Measurements from ENCODE around the gene KCNN1. TPM values are rescaled to one million over a fixed set of nuclear protein-coding genes. Genes with fewer than 3 reads are reported as not detected.

KCNN1 gene
- total and polyA plus RNA-seq, 2 experiments from 2014 or later: 2.2 to 29.8 TPM

DNA sequence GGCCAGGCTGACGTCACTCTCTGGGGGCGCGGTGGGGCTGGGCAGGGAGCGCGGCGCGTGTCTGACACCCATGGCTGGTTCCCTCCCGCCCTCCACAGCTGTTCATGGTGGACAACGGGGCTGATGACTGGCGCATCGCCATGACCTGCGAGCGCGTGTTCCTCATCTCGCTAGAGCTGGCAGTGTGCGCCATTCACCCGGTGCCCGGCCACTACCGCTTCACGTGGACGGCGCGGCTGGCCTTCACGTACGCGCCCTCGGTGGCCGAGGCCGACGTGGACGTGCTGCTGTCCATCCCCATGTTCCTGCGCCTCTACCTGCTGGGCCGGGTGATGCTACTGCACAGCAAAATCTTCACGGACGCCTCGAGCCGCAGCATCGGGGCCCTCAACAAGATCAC, 14.7 kb downstream of the KCNN1 start:
- no peak overlapping the region for H2AFZ ChIP-seq
- TF ChIP-seq, protein P1, sequence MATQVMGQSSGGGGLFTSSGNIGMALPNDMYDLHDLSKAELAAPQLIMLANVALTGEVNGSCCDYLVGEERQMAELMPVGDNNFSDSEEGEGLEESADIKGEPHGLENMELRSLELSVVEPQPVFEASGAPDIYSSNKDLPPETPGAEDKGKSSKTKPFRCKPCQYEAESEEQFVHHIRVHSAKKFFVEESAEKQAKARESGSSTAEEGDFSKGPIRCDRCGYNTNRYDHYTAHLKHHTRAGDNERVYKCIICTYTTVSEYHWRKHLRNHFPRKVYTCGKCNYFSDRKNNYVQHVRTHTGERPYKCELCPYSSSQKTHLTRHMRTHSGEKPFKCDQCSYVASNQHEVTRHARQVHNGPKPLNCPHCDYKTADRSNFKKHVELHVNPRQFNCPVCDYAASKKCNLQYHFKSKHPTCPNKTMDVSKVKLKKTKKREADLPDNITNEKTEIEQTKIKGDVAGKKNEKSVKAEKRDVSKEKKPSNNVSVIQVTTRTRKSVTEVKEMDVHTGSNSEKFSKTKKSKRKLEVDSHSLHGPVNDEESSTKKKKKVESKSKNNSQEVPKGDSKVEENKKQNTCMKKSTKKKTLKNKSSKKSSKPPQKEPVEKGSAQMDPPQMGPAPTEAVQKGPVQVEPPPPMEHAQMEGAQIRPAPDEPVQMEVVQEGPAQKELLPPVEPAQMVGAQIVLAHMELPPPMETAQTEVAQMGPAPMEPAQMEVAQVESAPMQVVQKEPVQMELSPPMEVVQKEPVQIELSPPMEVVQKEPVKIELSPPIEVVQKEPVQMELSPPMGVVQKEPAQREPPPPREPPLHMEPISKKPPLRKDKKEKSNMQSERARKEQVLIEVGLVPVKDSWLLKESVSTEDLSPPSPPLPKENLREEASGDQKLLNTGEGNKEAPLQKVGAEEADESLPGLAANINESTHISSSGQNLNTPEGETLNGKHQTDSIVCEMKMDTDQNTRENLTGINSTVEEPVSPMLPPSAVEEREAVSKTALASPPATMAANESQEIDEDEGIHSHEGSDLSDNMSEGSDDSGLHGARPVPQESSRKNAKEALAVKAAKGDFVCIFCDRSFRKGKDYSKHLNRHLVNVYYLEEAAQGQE (IDR thresholded peaks at IDR 0.05; ENCODE audit: unreplicated experiment): no peak
- no peak for TF ChIP-seq EZH2 (IDR thresholded peaks at IDR 0.05; ENCODE audit: low read depth, unreplicated experiment)
- no peak for TF ChIP-seq POLR2AphosphoS5 (IDR thresholded peaks at IDR 0.05; ENCODE audit: low read depth)
- no peak for TF ChIP-seq ZNF331 (CRISPR knock-in tag; IDR thresholded peaks at IDR 0.05; ENCODE audit: low read depth)
- no peak for TF ChIP-seq ZNF114 (CRISPR knock-in tag; IDR thresholded peaks at IDR 0.05)
- TF ChIP-seq, protein P2, sequence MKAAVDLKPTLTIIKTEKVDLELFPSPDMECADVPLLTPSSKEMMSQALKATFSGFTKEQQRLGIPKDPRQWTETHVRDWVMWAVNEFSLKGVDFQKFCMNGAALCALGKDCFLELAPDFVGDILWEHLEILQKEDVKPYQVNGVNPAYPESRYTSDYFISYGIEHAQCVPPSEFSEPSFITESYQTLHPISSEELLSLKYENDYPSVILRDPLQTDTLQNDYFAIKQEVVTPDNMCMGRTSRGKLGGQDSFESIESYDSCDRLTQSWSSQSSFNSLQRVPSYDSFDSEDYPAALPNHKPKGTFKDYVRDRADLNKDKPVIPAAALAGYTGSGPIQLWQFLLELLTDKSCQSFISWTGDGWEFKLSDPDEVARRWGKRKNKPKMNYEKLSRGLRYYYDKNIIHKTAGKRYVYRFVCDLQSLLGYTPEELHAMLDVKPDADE (IDR thresholded peaks at IDR 0.05): no peak
- TF ChIP-seq, protein P3, sequence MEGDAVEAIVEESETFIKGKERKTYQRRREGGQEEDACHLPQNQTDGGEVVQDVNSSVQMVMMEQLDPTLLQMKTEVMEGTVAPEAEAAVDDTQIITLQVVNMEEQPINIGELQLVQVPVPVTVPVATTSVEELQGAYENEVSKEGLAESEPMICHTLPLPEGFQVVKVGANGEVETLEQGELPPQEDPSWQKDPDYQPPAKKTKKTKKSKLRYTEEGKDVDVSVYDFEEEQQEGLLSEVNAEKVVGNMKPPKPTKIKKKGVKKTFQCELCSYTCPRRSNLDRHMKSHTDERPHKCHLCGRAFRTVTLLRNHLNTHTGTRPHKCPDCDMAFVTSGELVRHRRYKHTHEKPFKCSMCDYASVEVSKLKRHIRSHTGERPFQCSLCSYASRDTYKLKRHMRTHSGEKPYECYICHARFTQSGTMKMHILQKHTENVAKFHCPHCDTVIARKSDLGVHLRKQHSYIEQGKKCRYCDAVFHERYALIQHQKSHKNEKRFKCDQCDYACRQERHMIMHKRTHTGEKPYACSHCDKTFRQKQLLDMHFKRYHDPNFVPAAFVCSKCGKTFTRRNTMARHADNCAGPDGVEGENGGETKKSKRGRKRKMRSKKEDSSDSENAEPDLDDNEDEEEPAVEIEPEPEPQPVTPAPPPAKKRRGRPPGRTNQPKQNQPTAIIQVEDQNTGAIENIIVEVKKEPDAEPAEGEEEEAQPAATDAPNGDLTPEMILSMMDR (conservative IDR thresholded peaks at IDR 0.05; ENCODE audit: low read depth in 2 of 2): no peak
- TF ChIP-seq CREB1 (CRISPR knock-in tag; IDR thresholded peaks at IDR 0.05; ENCODE audit: low read depth): no peak
- TF ChIP-seq, protein P4, sequence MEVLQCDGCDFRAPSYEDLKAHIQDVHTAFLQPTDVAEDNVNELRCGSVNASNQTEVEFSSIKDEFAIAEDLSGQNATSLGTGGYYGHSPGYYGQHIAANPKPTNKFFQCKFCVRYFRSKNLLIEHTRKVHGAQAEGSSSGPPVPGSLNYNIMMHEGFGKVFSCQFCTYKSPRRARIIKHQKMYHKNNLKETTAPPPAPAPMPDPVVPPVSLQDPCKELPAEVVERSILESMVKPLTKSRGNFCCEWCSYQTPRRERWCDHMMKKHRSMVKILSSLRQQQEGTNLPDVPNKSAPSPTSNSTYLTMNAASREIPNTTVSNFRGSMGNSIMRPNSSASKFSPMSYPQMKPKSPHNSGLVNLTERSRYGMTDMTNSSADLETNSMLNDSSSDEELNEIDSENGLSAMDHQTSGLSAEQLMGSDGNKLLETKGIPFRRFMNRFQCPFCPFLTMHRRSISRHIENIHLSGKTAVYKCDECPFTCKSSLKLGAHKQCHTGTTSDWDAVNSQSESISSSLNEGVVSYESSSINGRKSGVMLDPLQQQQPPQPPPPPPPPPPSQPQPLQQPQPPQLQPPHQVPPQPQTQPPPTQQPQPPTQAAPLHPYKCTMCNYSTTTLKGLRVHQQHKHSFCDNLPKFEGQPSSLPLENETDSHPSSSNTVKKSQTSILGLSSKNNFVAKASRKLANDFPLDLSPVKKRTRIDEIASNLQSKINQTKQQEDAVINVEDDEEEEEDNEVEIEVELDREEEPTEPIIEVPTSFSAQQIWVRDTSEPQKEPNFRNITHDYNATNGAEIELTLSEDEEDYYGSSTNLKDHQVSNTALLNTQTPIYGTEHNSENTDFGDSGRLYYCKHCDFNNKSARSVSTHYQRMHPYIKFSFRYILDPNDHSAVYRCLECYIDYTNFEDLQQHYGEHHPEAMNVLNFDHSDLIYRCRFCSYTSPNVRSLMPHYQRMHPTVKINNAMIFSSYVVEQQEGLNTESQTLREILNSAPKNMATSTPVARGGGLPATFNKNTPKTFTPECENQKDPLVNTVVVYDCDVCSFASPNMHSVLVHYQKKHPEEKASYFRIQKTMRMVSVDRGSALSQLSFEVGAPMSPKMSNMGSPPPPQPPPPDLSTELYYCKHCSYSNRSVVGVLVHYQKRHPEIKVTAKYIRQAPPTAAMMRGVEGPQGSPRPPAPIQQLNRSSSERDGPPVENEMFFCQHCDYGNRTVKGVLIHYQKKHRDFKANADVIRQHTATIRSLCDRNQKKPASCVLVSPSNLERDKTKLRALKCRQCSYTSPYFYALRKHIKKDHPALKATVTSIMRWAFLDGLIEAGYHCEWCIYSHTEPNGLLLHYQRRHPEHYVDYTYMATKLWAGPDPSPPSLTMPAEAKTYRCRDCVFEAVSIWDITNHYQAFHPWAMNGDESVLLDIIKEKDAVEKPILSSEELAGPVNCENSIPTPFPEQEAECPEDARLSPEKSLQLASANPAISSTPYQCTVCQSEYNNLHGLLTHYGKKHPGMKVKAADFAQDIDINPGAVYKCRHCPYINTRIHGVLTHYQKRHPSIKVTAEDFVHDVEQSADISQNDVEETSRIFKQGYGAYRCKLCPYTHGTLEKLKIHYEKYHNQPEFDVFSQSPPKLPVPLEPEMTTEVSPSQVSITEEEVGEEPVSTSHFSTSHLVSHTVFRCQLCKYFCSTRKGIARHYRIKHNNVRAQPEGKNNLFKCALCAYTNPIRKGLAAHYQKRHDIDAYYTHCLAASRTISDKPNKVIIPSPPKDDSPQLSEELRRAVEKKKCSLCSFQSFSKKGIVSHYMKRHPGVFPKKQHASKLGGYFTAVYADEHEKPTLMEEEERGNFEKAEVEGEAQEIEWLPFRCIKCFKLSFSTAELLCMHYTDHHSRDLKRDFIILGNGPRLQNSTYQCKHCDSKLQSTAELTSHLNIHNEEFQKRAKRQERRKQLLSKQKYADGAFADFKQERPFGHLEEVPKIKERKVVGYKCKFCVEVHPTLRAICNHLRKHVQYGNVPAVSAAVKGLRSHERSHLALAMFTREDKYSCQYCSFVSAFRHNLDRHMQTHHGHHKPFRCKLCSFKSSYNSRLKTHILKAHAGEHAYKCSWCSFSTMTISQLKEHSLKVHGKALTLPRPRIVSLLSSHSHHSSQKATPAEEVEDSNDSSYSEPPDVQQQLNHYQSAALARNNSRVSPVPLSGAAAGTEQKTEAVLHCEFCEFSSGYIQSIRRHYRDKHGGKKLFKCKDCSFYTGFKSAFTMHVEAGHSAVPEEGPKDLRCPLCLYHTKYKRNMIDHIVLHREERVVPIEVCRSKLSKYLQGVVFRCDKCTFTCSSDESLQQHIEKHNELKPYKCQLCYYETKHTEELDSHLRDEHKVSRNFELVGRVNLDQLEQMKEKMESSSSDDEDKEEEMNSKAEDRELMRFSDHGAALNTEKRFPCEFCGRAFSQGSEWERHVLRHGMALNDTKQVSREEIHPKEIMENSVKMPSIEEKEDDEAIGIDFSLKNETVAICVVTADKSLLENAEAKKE (CRISPR knock-in tag; IDR thresholded peaks at IDR 0.05): no peak
- no peak for TF ChIP-seq STAT1 (IDR thresholded peaks at IDR 0.05; ENCODE audit: unreplicated experiment)
- TF ChIP-seq NANOG (IDR thresholded peaks at IDR 0.05; ENCODE audit: borderline replicate concordance): no peak
- TF ChIP-seq JUNB (IDR thresholded peaks at IDR 0.05; ENCODE audit: unreplicated experiment): no peak
- TF ChIP-seq EZH2phosphoT487 (IDR thresholded peaks at IDR 0.05; ENCODE audit: unreplicated experiment): no peak
- no peaks in the 10 kb centered on the region for H3K36me3 ChIP-seq (ENCODE audit: insufficient read depth)
- H3K4me3 ChIP-seq: no peak overlapping the region
- Mint-ChIP-seq H3K27ac (no peak overlapping the region), H3K36me3 (ENCODE audit: low read depth) (no peaks in the 10 kb centered on the region), H3K9me3 (no peaks in the 10 kb centered on the region), H3K4me3 (no peak overlapping the region), H3K4me1 (peaks cover 7% of the 10 kb centered on the region; the same call in 1 of the 3 replicates), H3K27me3 (ENCODE audit: insufficient read depth, low read depth, poor library complexity) (peaks cover 18% of the 10 kb centered on the region)
- H4K20me1 ChIP-seq (replicated peaks; ENCODE audit: insufficient read depth): peaks cover 3% of the 10 kb centered on the region; the same call in 1 of the 2 replicates
- H3F3A ChIP-seq (replicated peaks; ENCODE audit: low read depth): no peaks in the 10 kb centered on the region
- H3K4me2 ChIP-seq: no peak overlapping the region
- DNase-seq (ENCODE audit: low spot score) (no peak), ATAC-seq (no peak)
- H3K9me2 ChIP-seq (ENCODE audit: insufficient read depth): no peaks in the 10 kb centered on the region
- H3K27me3 ChIP-seq (ENCODE audit: insufficient read depth): no peaks in the 10 kb centered on the region
- no peaks in the 10 kb centered on the region for H3K79me2 ChIP-seq (replicated peaks; ENCODE audit: insufficient read depth)
- no peaks in the 10 kb centered on the region for H3K4me1 ChIP-seq (ENCODE audit: insufficient read depth)
- no peak overlapping the region for H3K27ac ChIP-seq (ENCODE audit: low read depth)
